Measurements from ENCODE around the gene APEH.
A peak's percentile ranks its signal among the peaks of the same experiment; 100 is the strongest.

APEH gene

GRCh38 chr3:49700014-49700413 lies 25.9 kb downstream of the APEH start:
- no peaks in the 10 kb centered on the region for H3F3A ChIP-seq (ENCODE audit: insufficient read depth)
- H3K9ac ChIP-seq (ENCODE audit: low read length) = no peak overlapping the region
- H3K4me2 ChIP-seq (ENCODE audit: low read depth, low read length, poor library complexity, severe bottlenecking) = no peak overlapping the region
- H4K20me1 ChIP-seq (ENCODE audit: low read depth, low read length) = no peaks in the 10 kb centered on the region
- H3K9me3 ChIP-seq (ENCODE audit: insufficient read depth, low read length) = no peaks in the 10 kb centered on the region
- H3K4me3 ChIP-seq (ENCODE audit: insufficient read depth, low read length, poor library complexity, severe bottlenecking) = no peak overlapping the region
- no peaks in the 10 kb centered on the region for H3K27me3 ChIP-seq (ENCODE audit: low read length)
- H3K79me2 ChIP-seq (ENCODE audit: insufficient read depth, low read length) = no peaks in the 10 kb centered on the region; the same call in 1 of the 2 replicates
- no peaks in the 10 kb centered on the region for H3K9me2 ChIP-seq (replicated peaks; ENCODE audit: insufficient read depth, low read length)
- no peak for TF ChIP-seq EZH2phosphoT487 (conservative IDR thresholded peaks at IDR 0.05; ENCODE audit: low read length)
- no peak for TF ChIP-seq CTCF (IDR thresholded peaks at IDR 0.05; ENCODE audit: insufficient read depth, low read length, poor library complexity, severe bottlenecking)
- H2AFZ ChIP-seq (ENCODE audit: low read depth, low read length, severe bottlenecking) = no peak overlapping the region
- H3K36me3 ChIP-seq (ENCODE audit: low read length) = no peaks in the 10 kb centered on the region
- no peak overlapping the region for H3K27ac ChIP-seq (ENCODE audit: low read depth, low read length)

- Histone ChIP-seq H3K9ac (ENCODE audit: low read length) (no peak overlapping the region), H3K36me3 (ENCODE audit: low read length) (no peaks in the 10 kb centered on the region), H3K9me3 (ENCODE audit: insufficient read depth, low read length) (no peaks in the 10 kb centered on the region), H3K79me2 (ENCODE audit: insufficient read depth, low read length) (no peaks in the 10 kb centered on the region), H3K27ac (ENCODE audit: low read depth, low read length) (no peak overlapping the region), H4K20me1 (ENCODE audit: low read depth, low read length) (no peaks in the 10 kb centered on the region), H2AFZ (ENCODE audit: low read depth, low read length, severe bottlenecking) (no peak overlapping the region), H3K9me2 (replicated peaks; ENCODE audit: insufficient read depth, low read length) (no peaks in the 10 kb centered on the region), H3K4me3 (ENCODE audit: insufficient read depth, low read length, poor library complexity, severe bottlenecking) (no peak overlapping the region), H3F3A (ENCODE audit: insufficient read depth) (no peaks in the 10 kb centered on the region), H3K4me2 (ENCODE audit: low read depth, low read length, poor library complexity, severe bottlenecking) (no peak overlapping the region), H3K27me3 (ENCODE audit: low read length) (no peaks in the 10 kb centered on the region)
- TF ChIP-seq CTCF (IDR thresholded peaks at IDR 0.05; ENCODE audit: insufficient read depth, low read length, poor library complexity, severe bottlenecking) (no peak), EZH2phosphoT487 (conservative IDR thresholded peaks at IDR 0.05; ENCODE audit: low read length) (no peak)
Observed at GRCh38 chr3:49700453-49701128, 26.4 kb downstream of the APEH start.

- Histone ChIP-seq H3F3A (ENCODE audit: insufficient read depth) (no peaks in the 10 kb centered on the region), H3K9me3 (ENCODE audit: insufficient read depth, low read length) (no peaks in the 10 kb centered on the region), H3K36me3 (ENCODE audit: low read length) (no peaks in the 10 kb centered on the region), H3K9ac (ENCODE audit: low read length) (no peak overlapping the region), H3K79me2 (ENCODE audit: insufficient read depth, low read length) (no peaks in the 10 kb centered on the region), H3K27ac (ENCODE audit: low read depth, low read length) (no peak overlapping the region), H3K4me3 (ENCODE audit: insufficient read depth, low read length, poor library complexity, severe bottlenecking) (no peak overlapping the region), H4K20me1 (ENCODE audit: low read depth, low read length) (no peaks in the 10 kb centered on the region), H2AFZ (ENCODE audit: low read depth, low read length, severe bottlenecking) (no peak overlapping the region), H3K4me2 (ENCODE audit: low read depth, low read length, poor library complexity, severe bottlenecking) (no peak overlapping the region), H3K27me3 (ENCODE audit: low read length) (no peaks in the 10 kb centered on the region), H3K9me2 (replicated peaks; ENCODE audit: insufficient read depth, low read length) (no peaks in the 10 kb centered on the region)
- TF ChIP-seq EZH2phosphoT487 (conservative IDR thresholded peaks at IDR 0.05; ENCODE audit: low read length) = no peak
- peak; percentile 12 for TF ChIP-seq CTCF (IDR thresholded peaks at IDR 0.05; ENCODE audit: insufficient read depth, low read length, poor library complexity, severe bottlenecking)
Observed at GRCh38 chr3:49701388-49702077, 27.4 kb downstream of the APEH start.
